ENCODE data around the gene RHOV. TPM values are rescaled to one million over a fixed set of nuclear protein-coding genes. Genes with fewer than 3 reads are reported as not detected.

The RHOV gene
- total RNA-seq, 2 donors from 2014 or later, result not detected

DNA sequence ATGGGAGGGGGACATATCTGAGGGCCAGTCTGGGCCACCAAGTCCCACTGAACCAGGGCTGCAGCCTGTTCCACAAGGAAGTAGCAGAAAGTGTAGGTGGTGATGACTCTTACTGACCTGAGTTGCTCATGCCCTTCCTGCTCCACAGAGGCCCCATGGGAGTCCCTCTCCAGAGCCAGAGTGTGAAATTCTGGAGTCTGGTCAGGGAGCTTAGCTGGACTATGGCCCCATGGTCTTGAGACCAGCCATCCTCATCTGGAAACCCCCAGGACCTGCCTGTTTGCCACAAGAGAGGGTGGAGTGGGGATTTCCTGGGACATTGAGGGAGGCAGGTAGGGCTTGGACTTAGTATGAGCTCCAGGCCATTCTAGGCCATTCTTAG, 27.2 kb downstream of the RHOV start:
- H3K27ac ChIP-seq, result no peak overlapping the region
- no peak for ATAC-seq (ENCODE audit: insufficient number of reproducible peaks, low FRiP score, low read depth)
- no peak for DNase-seq (ENCODE audit: low spot score)
- no peak overlapping the region for H3K4me3 ChIP-seq
- peaks cover 14 to 23% of the 10 kb centered on the region in 2 donors for H3K4me1 ChIP-seq (ENCODE audit: control insufficient read depth in 1 of 2, low read depth in 2 of 2)
- peaks cover 5% of the 10 kb centered on the region for H3K27me3 ChIP-seq (replicated peaks; ENCODE audit: insufficient read depth)
- H3K36me3 ChIP-seq, result no peaks in the 10 kb centered on the region
- H3K9me3 ChIP-seq, result no peaks in the 10 kb centered on the region
- no peak for TF ChIP-seq CTCF (IDR thresholded peaks at IDR 0.05)

- Histone ChIP-seq H3K4me3 (no peak overlapping the region), H3K9me3 (no peaks in the 10 kb centered on the region), H3K36me3 (no peaks in the 10 kb centered on the region), H3K4me1 (ENCODE audit: control insufficient read depth in 1 of 2, low read depth in 2 of 2) (peaks cover 14 to 23% of the 10 kb centered on the region in 2 donors), H3K27ac (no peak overlapping the region), H3K27me3 (replicated peaks; ENCODE audit: insufficient read depth) (peaks cover 5% of the 10 kb centered on the region)
- no peak for ATAC-seq (ENCODE audit: insufficient number of reproducible peaks, low FRiP score, low read depth)
- TF ChIP-seq CTCF (IDR thresholded peaks at IDR 0.05), result no peak
- no peak for DNase-seq (ENCODE audit: low spot score)
These were observed 28.3 kb downstream of the RHOV start for GRCh38 chr15:40845511-40846284.

DNA sequence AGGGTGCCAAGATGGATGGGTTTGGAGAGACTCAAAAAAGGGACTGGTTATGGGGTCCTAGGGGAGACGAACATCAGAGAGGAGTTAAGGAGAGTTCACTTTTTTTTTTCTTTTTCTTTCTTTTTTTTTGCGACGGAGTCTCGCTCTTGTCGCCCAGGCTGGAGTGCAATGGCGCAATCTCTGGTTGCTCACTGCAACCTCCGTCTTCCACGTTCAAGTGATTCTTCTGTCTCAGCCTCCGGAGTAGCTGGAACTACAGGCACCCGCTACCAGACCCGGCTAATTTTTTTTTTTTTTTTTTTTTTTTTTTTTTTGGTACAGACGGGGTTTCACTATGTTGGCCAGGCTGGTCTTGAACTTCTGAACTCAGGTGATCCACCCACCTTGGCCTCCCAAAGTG, 29.0 kb downstream of the RHOV start:
- no peak for DNase-seq (ENCODE audit: low spot score)
- H3K27me3 ChIP-seq (replicated peaks; ENCODE audit: insufficient read depth), result peaks cover 5% of the 10 kb centered on the region
- H3K27ac ChIP-seq, result no peak overlapping the region
- TF ChIP-seq CTCF (IDR thresholded peaks at IDR 0.05), result no peak
- H3K4me1 ChIP-seq (ENCODE audit: control insufficient read depth in 1 of 2, low read depth in 2 of 2), result peaks cover 14 to 23% of the 10 kb centered on the region in 2 donors
- H3K4me3 ChIP-seq, result peak overlapping the region; percentile 71
- no peaks in the 10 kb centered on the region for H3K36me3 ChIP-seq
- no peaks in the 10 kb centered on the region for H3K9me3 ChIP-seq
- no peak for ATAC-seq (ENCODE audit: insufficient number of reproducible peaks, low FRiP score, low read depth)

DNA sequence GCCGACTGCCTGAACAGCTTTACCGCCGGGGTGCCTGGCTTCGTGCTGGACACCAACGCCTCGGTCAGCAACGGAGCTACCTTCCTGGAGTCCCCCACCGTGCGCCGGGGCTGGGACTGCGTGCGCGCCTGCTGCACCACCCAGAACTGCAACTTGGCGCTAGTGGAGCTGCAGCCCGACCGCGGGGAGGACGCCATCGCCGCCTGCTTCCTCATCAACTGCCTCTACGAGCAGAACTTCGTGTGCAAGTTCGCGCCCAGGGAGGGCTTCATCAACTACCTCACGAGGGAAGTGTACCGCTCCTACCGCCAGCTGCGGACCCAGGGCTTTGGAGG, 29.4 kb downstream of the RHOV start:
- Histone ChIP-seq H3K36me3 (no peaks in the 10 kb centered on the region), H3K9me3 (no peaks in the 10 kb centered on the region), H3K27ac (no peak overlapping the region), H3K4me3 (peak overlapping the region; percentile 71), H3K27me3 (replicated peaks; ENCODE audit: insufficient read depth) (peaks cover 5% of the 10 kb centered on the region), H3K4me1 (ENCODE audit: control insufficient read depth in 1 of 2, low read depth in 2 of 2) (peaks cover 14 to 23% of the 10 kb centered on the region in 2 donors)
- no peak for TF ChIP-seq CTCF (IDR thresholded peaks at IDR 0.05)
- ATAC-seq (ENCODE audit: insufficient number of reproducible peaks, low FRiP score, low read depth), result no peak
- no peak for DNase-seq (ENCODE audit: low spot score)

DNA sequence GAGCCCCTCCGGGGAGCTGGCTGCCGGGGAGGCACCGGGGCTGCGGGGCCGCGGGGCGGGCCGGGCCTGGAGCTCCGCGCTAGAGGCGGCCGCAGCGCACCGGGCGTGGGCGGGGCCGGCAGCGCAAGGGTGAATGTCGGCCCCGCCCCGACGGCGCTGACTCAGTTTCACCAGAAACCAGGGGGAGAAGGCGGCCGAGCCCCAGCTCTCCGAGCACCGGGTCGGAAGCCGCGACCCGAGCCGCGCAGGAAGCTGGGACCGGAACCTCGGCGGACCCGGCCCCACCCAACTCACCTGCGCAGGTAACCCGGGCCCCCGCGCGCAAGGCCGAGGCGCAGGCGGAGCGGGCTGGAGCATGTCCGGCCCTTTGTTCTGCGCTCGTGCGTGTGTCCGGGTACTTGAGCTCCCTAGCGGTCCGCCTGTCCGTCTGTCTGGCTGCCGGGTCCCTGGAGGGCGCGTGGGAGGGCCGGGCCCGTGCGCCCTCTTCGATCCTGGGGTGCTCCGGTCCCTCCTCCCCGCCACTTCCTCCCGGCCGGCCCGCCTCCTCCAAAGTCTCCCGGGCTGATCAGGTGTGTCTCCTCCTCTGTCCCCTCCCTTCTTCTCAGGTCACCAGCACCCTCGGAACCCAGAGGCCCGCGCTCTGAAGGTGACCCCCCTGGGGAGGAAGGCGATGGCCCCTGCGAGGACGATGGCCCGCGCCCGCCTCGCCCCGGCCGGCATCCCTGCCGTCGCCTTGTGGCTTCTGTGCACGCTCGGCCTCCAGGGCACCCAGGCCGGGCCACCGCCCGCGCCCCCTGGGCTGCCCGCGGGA, 29.9 kb downstream of the RHOV start, which contains the start of gene SPINT1:
Gene SPINT1, plus strand, starts transcription at position 164 of the 811 bp plus-strand sequence. Its CDS starts 507 bp downstream, at position 671.
- H3K9me3 ChIP-seq, result no peaks in the 10 kb centered on the region
- DNase-seq (ENCODE audit: low spot score) (no peak), ATAC-seq (ENCODE audit: insufficient number of reproducible peaks, low FRiP score, low read depth) (no peak)
- peaks cover 5% of the 10 kb centered on the region for H3K27me3 ChIP-seq (replicated peaks; ENCODE audit: insufficient read depth)
- no peak within 1 kb of the TSS for H3K27ac ChIP-seq
- H3K4me1 ChIP-seq (ENCODE audit: control insufficient read depth in 1 of 2, low read depth in 2 of 2), result peaks cover 14 to 23% of the 10 kb centered on the region in 2 donors
- no peak for TF ChIP-seq CTCF (IDR thresholded peaks at IDR 0.05)
- H3K4me3 ChIP-seq, result peak within 1 kb of the TSS; percentile 71
- H3K36me3 ChIP-seq, result no peaks in the 10 kb centered on the region

Data from thoracic aorta (tissue), 2 donors.